ENCODE measurements around the gene PRKD1.

GRCh38 chr14:29937116-29937515 lies 9.5 kb upstream of the PRKD1 start:
- TF ChIP-seq, protein P1, sequence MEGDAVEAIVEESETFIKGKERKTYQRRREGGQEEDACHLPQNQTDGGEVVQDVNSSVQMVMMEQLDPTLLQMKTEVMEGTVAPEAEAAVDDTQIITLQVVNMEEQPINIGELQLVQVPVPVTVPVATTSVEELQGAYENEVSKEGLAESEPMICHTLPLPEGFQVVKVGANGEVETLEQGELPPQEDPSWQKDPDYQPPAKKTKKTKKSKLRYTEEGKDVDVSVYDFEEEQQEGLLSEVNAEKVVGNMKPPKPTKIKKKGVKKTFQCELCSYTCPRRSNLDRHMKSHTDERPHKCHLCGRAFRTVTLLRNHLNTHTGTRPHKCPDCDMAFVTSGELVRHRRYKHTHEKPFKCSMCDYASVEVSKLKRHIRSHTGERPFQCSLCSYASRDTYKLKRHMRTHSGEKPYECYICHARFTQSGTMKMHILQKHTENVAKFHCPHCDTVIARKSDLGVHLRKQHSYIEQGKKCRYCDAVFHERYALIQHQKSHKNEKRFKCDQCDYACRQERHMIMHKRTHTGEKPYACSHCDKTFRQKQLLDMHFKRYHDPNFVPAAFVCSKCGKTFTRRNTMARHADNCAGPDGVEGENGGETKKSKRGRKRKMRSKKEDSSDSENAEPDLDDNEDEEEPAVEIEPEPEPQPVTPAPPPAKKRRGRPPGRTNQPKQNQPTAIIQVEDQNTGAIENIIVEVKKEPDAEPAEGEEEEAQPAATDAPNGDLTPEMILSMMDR (conservative IDR thresholded peaks at IDR 0.05; ENCODE audit: low read depth, low read length) = no peak
- TF ChIP-seq EZH2 (IDR thresholded peaks at IDR 0.05; ENCODE audit: low read length, unreplicated experiment) = no peak
